SK-N-SH (cell line): ENCODE data around the gene DCUN1D1.

ENCODE experiments used
- CTCF ChIP-seq: fragments of 200-600 bp; sonication (generic); IDR thresholded peaks from 2 replicates; pipeline ENCODE4 v1.6.1; 2017; ENCODE audit warnings: antibody characterized with exemption, mild to moderate bottlenecking, moderate library complexity
- EZH2phosphoT487 ChIP-seq: fragments of 200-600 bp; sonication (generic); IDR thresholded peaks from 2 replicates; pipeline ENCODE4 v1.6.1; 2017; ENCODE audit warnings: low read depth, mixed run types, mild to moderate bottlenecking, antibody characterized with exemption, moderate library complexity, borderline replicate concordance
- FOXJ3 ChIP-seq: sonication (generic); formaldehyde crosslinking; IDR thresholded peaks from 2 replicates; pipeline ENCODE4 v1.5.1; 2020; ENCODE audit warnings: mild to moderate bottlenecking, missing genetic modification reagents
- GABPA ChIP-seq: IDR thresholded peaks from 2 replicates; pipeline ENCODE4 v1.4.0; 2012; ENCODE audit warnings: low read depth, mild to moderate bottlenecking
- JUND ChIP-seq: IDR thresholded peaks from 2 replicates; pipeline ENCODE4 v1.4.0; 2012
- MXI1 ChIP-seq: IDR thresholded peaks from 2 replicates; pipeline ENCODE4 v1.6.1; 2012; ENCODE audit warnings: mild to moderate bottlenecking, low read depth, low read length, improper control_type of control experiment
- NRF1 ChIP-seq: IDR thresholded peaks from 2 replicates; pipeline ENCODE4 v1.6.1; 2012; ENCODE audit warnings: low read depth, mild to moderate bottlenecking, low read length
- POLR2AphosphoS5 ChIP-seq: IDR thresholded peaks from 2 replicates; pipeline ENCODE4 v1.6.1; 2012; ENCODE audit warnings: low read depth, low read length
- RFX5 ChIP-seq: IDR thresholded peaks from 2 replicates; pipeline ENCODE4 v1.6.1; 2012; ENCODE audit warnings: mild to moderate bottlenecking, improper control_type of control experiment, low read length
- TCF12 ChIP-seq: IDR thresholded peaks from 2 replicates; pipeline ENCODE4 v1.4.0; 2012
- ZBTB33 ChIP-seq: IDR thresholded peaks from 2 replicates; pipeline ENCODE4 v1.4.0; 2012; ENCODE audit warnings: low read depth, borderline replicate concordance

GRCh38 chr3:182979103-182979673 is 1.1 kb downstream of the DCUN1D1 start:
- TF ChIP-seq NRF1 (no peak), CTCF (no peak), POLR2AphosphoS5 (no peak), RFX5 (no peak), EZH2phosphoT487 (no peak), JUND (no peak), ZBTB33 (no peak), GABPA (no peak), TCF12 (no peak), FOXJ3 (CRISPR knock-in tag) (no peak), MXI1 (no peak)
